Fibroblast of lung (primary cell): ENCODE measurements around the gene GBF1. TPM values are rescaled to one million over a fixed set of nuclear protein-coding genes. Genes with fewer than 3 reads are reported as not detected.

Experiments
- DNase-seq, 2 donors: peaks; one replicate each; pipeline versions ENCODE4 v3.0.0 to v3.0.0-alpha.2; 2010; ENCODE audit warnings: low read depth in 2 of 2
- H2AFZ ChIP-seq: 2 replicates; pipeline ENCODE4 v1.5.1; 2012; ENCODE audit warnings: low read length, control low read depth, inconsistent platforms
- H3K27ac ChIP-seq: 2 replicates; pipeline ENCODE4 v1.5.1; 2011; ENCODE audit warnings: low read length, control low read depth; ENCODE audit not compliant: insufficient read depth
- H3K27me3 ChIP-seq: 2 replicates; pipeline ENCODE4 v1.5.1; 2011; ENCODE audit warnings: mild to moderate bottlenecking, low read length; ENCODE audit not compliant: control insufficient read depth, insufficient read depth
- H3K36me3 ChIP-seq: 2 replicates; pipeline ENCODE4 v1.5.1; 2011; ENCODE audit warnings: low read length; ENCODE audit not compliant: control insufficient read depth, insufficient read depth
- H3K4me1 ChIP-seq: 2 replicates; pipeline ENCODE4 v1.5.1; 2011; ENCODE audit warnings: low read length; ENCODE audit not compliant: control insufficient read depth, insufficient read depth; ENCODE audit errors: extremely low read depth
- H3K4me2 ChIP-seq: 2 replicates; pipeline ENCODE4 v1.5.1; 2011; ENCODE audit warnings: low read length, control low read depth; ENCODE audit not compliant: insufficient read depth; ENCODE audit errors: extremely low read depth
- H3K4me3 ChIP-seq, 4 experiments: fragments of 200-600 bp in 1 of 4; sonication (generic) in 1 of 4; replicated peaks in 1 of 4; 2 replicates each; pipeline ENCODE4 v1.5.1; 2011 to 2016; ENCODE audit warnings: low read length in 4 of 4, low read depth in 3 of 4, mild to moderate bottlenecking in 3 of 4, control low read depth in 2 of 4, inconsistent platforms in 1 of 4, mixed read lengths in 1 of 4; ENCODE audit not compliant: insufficient read depth in 1 of 4; ENCODE audit errors: control extremely low read depth in 1 of 4
- H3K79me2 ChIP-seq: 2 replicates; pipeline ENCODE4 v1.5.1; 2012; ENCODE audit warnings: mild to moderate bottlenecking, low read length, inconsistent platforms; ENCODE audit not compliant: control insufficient read depth, insufficient read depth
- H3K9ac ChIP-seq: 2 replicates; pipeline ENCODE4 v1.5.1; 2011; ENCODE audit warnings: mild to moderate bottlenecking, low read length, control low read depth; ENCODE audit not compliant: insufficient read depth
- H3K9me3 ChIP-seq: 2 replicates; pipeline ENCODE4 v1.5.1; 2012; ENCODE audit warnings: low read depth, low read length; ENCODE audit not compliant: control insufficient read depth, insufficient read depth
- H4K20me1 ChIP-seq: 2 replicates; pipeline ENCODE4 v1.5.1; 2011; ENCODE audit warnings: low read length; ENCODE audit not compliant: control insufficient read depth, insufficient read depth; ENCODE audit errors: extremely low read depth
- EZH2 ChIP-seq: IDR thresholded peaks from 2 replicates; pipeline ENCODE4 v1.5.1; 2012; ENCODE audit warnings: low read length, control low read depth, mild to moderate bottlenecking; ENCODE audit errors: missing control alignments
- polyA plus RNA-seq, 2 donors: library from polyadenylated mRNA; depleted of rRNA in 1 of 2; stranded (reverse) in 1 of 2; unstranded in 1 of 2; fragments of >200 nt; gene quantifications; 2 replicates each; pipeline ENCODE4 v1.2.1, GENCODE V29; 2011 to 2012; ENCODE audit warnings: missing spikeins in 1 of 2
- total RNA-seq: library from RNA; depleted of rRNA; stranded (reverse); fragments of >200 nt; gene quantifications from 2 replicates; pipeline ENCODE4 v1.2.1, GENCODE V29; 2014
- TF ChIP-seq, protein P1 (sequence below), 2 donors: IDR thresholded peaks in 1 of 2; conservative IDR thresholded peaks in 1 of 2; 1 replicate in 1 of 2; 2 replicates in 1 of 2; pipeline ENCODE4 v1.5.1; 2011 to 2012; ENCODE audit warnings: low read length in 2 of 2, control low read depth in 1 of 2, inconsistent platforms in 1 of 2, low read depth in 1 of 2, mild to moderate bottlenecking in 1 of 2

Gene GBF1
- total and polyA plus RNA-seq, 2 donors (not counting 1 experiment from before 2014, with no cell fraction given) = 24.1 to 24.6 TPM

DNA sequence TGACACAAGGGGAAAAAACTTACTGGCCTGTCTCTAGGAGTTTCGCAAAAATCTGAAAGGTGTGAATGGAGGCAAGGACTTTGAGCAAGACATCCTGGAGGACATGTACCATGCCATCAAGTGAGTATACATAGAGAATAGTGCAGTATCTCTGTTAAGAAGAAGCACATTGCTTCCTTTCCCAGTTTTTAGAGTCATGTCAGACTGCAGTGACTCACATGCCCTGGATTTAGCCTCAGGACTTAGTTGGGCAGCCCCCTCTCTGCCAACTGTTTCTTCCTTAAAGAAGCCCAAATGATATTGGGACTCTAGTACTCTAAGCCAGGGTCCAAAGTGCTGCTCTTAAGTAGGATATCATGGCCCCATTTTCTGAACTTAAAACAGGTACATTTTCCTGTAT lies 122.1 kb downstream of the GBF1 start:
- Histone ChIP-seq H4K20me1 (no peaks in the 10 kb centered on the region), H2AFZ (no peak overlapping the region), H3K4me2 (no peak overlapping the region), H3K9me3 (no peaks in the 10 kb centered on the region), H3K27me3 (no peaks in the 10 kb centered on the region), H3K4me3 (no peak overlapping the region), H3K27ac (no peak overlapping the region), H3K79me2 (no peaks in the 10 kb centered on the region), H3K9ac (no peak overlapping the region), H3K36me3 (peaks cover 31% of the 10 kb centered on the region), H3K4me1 (no peaks in the 10 kb centered on the region)
- DNase-seq = no peak
- no peak for TF ChIP-seq EZH2
- TF ChIP-seq, protein P1, sequence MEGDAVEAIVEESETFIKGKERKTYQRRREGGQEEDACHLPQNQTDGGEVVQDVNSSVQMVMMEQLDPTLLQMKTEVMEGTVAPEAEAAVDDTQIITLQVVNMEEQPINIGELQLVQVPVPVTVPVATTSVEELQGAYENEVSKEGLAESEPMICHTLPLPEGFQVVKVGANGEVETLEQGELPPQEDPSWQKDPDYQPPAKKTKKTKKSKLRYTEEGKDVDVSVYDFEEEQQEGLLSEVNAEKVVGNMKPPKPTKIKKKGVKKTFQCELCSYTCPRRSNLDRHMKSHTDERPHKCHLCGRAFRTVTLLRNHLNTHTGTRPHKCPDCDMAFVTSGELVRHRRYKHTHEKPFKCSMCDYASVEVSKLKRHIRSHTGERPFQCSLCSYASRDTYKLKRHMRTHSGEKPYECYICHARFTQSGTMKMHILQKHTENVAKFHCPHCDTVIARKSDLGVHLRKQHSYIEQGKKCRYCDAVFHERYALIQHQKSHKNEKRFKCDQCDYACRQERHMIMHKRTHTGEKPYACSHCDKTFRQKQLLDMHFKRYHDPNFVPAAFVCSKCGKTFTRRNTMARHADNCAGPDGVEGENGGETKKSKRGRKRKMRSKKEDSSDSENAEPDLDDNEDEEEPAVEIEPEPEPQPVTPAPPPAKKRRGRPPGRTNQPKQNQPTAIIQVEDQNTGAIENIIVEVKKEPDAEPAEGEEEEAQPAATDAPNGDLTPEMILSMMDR (conservative IDR thresholded peaks at IDR 0.05 in 1 of 2, IDR thresholded peaks at IDR 0.05 in 1 of 2; ENCODE audit: low read depth in 1 of 2, low read length in 2 of 2) = no peak

DNA sequence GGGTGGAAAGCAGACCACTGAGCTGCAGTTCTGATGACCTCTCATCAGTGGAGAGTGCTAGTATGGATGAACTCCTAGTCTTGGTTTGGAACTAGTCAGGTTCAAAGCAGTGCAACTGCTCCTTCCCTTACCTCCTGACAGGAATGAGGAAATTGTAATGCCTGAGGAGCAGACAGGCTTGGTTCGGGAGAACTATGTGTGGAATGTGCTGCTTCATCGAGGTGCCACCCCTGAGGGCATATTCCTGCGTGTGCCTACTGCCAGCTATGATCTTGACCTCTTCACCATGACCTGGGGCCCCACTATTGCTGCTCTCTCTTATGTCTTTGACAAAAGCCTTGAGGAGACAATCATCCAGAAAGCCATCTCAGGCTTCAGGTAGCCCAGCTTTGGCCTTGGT lies 122.7 kb downstream of the GBF1 start:
- Histone ChIP-seq H3K4me1 (no peaks in the 10 kb centered on the region), H4K20me1 (no peaks in the 10 kb centered on the region), H3K4me3 (no peak overlapping the region), H2AFZ (no peak overlapping the region), H3K27me3 (no peaks in the 10 kb centered on the region), H3K27ac (no peak overlapping the region), H3K9me3 (no peaks in the 10 kb centered on the region), H3K4me2 (no peak overlapping the region), H3K79me2 (no peaks in the 10 kb centered on the region), H3K36me3 (peaks cover 31% of the 10 kb centered on the region), H3K9ac (no peak overlapping the region)
- TF ChIP-seq EZH2 = no peak
- TF ChIP-seq, protein P1 (conservative IDR thresholded peaks at IDR 0.05 in 1 of 2, IDR thresholded peaks at IDR 0.05 in 1 of 2; ENCODE audit: low read depth in 1 of 2, low read length in 2 of 2) = no peak
- no peak for DNase-seq

DNA sequence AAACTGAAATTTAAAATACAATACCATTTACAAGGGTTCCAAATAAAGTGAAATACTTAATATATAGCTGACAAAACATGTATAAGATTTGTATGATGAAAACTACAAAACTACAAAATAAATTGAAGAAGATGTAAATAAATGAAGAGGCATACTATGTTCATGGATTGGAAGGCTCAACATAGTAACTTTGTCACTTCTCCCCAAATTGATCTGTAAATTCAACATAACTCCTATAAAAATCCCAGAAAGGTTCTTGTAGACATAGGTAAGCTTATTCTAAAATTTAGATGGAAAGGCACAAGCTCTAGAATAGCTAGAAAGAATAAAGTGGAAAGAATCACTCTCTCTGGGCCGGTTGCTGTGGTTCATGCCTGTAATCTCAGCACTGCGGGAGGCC lies 126.0 kb downstream of the GBF1 start:
- H3K79me2 ChIP-seq = no peaks in the 10 kb centered on the region
- TF ChIP-seq EZH2 = no peak
- TF ChIP-seq, protein P1 (conservative IDR thresholded peaks at IDR 0.05 in 1 of 2, IDR thresholded peaks at IDR 0.05 in 1 of 2; ENCODE audit: low read depth in 1 of 2, low read length in 2 of 2) = no peak
- H3K4me3 ChIP-seq = no peak overlapping the region
- H3K27me3 ChIP-seq = no peaks in the 10 kb centered on the region
- no peaks in the 10 kb centered on the region for H3K4me1 ChIP-seq
- H3K36me3 ChIP-seq = peaks cover 28% of the 10 kb centered on the region
- H3K4me2 ChIP-seq = no peak overlapping the region
- no peak overlapping the region for H2AFZ ChIP-seq
- H3K9ac ChIP-seq = no peak overlapping the region
- H4K20me1 ChIP-seq = no peaks in the 10 kb centered on the region
- DNase-seq = no peak
- H3K27ac ChIP-seq = no peak overlapping the region
- no peaks in the 10 kb centered on the region for H3K9me3 ChIP-seq
